ENCODE results near the gene C15orf40. TPM values are rescaled to one million over a fixed set of nuclear protein-coding genes. Genes with fewer than 3 reads are reported as not detected.

Gene C15orf40
- total RNA-seq, 1 experiment from 2014 or later, result 27.5 TPM

DNA sequence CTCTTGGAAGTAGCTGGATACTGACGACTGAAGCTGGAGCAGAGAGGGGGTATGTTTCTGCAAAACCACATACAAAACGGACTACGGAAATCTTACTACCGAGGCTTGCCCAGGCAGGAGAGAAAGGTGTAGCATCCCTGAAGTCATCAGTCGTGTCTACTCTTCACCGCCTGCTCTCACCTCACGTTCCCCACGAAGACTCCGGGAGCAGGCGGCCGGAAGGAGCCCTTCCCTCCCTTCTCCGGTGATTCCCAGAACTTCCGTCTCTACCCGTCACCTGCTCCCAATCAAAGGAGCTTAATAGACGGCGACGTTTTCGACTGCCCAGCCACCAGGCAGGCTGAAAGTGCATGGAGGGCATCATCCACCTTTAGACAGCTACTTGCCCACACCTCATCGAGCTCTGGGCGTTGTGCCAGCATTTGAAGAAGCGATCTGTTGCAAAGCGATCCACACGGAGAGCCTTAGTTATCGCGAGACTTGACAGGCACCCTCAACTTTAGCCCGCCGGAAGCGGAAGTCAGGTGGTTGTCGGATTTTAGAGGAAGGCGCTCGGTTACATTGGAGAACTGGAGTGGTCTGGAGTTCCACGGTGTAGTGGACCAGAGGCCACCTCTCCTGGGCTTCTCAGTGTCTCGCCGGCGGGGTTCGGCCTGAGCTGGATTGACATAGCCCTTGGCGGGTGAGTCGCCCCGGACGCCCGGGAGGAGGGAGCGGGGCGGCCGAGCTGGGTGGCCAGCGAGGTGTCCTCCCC is 25.6 kb downstream of the C15orf40 start, which contains the start of gene RAMAC (continued):
- TF ChIP-seq FOXP1 (CRISPR knock-in tag; IDR thresholded peaks at IDR 0.05; ENCODE audit: borderline replicate concordance) (peak; percentile 95), ATF6 (CRISPR knock-in tag; IDR thresholded peaks at IDR 0.05) (no peak), ZBTB43 (CRISPR knock-in tag; IDR thresholded peaks at IDR 0.05) (peak; percentile 92), RORB (CRISPR knock-in tag; IDR thresholded peaks at IDR 0.05) (no peak), KAT7 (CRISPR knock-in tag; IDR thresholded peaks at IDR 0.05; ENCODE audit: borderline replicate concordance) (no peak), HMGA2 (CRISPR knock-in tag; IDR thresholded peaks at IDR 0.05) (no peak), CREM (CRISPR knock-in tag; IDR thresholded peaks at IDR 0.05) (peak; percentile 78), E2F1 (CRISPR knock-in tag; IDR thresholded peaks at IDR 0.05) (peak; percentile 70; the same call in 1 of the 2 replicates), FOXK1 (CRISPR knock-in tag; IDR thresholded peaks at IDR 0.05) (peak; percentile 76), NFATC4 (CRISPR knock-in tag; IDR thresholded peaks at IDR 0.05) (no peak), CDX4 (CRISPR knock-in tag; IDR thresholded peaks at IDR 0.05; ENCODE audit: borderline replicate concordance) (no peak), TEAD1 (CRISPR knock-in tag; IDR thresholded peaks at IDR 0.05) (no peak; the same call in 1 of the 2 replicates), NR1H2 (CRISPR knock-in tag; IDR thresholded peaks at IDR 0.05) (peak; percentile 87), GABPB1 (CRISPR knock-in tag; IDR thresholded peaks at IDR 0.05) (peak; percentile 35)
- TF ChIP-seq, protein P1, sequence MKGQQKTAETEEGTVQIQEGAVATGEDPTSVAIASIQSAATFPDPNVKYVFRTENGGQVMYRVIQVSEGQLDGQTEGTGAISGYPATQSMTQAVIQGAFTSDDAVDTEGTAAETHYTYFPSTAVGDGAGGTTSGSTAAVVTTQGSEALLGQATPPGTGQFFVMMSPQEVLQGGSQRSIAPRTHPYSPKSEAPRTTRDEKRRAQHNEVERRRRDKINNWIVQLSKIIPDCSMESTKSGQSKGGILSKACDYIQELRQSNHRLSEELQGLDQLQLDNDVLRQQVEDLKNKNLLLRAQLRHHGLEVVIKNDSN (CRISPR knock-in tag; IDR thresholded peaks at IDR 0.05), result peak; percentile 83
- TF ChIP-seq, protein P2, sequence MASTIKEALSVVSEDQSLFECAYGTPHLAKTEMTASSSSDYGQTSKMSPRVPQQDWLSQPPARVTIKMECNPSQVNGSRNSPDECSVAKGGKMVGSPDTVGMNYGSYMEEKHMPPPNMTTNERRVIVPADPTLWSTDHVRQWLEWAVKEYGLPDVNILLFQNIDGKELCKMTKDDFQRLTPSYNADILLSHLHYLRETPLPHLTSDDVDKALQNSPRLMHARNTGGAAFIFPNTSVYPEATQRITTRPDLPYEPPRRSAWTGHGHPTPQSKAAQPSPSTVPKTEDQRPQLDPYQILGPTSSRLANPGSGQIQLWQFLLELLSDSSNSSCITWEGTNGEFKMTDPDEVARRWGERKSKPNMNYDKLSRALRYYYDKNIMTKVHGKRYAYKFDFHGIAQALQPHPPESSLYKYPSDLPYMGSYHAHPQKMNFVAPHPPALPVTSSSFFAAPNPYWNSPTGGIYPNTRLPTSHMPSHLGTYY (CRISPR knock-in tag; IDR thresholded peaks at IDR 0.05), result no peak
- TF ChIP-seq, protein P3, sequence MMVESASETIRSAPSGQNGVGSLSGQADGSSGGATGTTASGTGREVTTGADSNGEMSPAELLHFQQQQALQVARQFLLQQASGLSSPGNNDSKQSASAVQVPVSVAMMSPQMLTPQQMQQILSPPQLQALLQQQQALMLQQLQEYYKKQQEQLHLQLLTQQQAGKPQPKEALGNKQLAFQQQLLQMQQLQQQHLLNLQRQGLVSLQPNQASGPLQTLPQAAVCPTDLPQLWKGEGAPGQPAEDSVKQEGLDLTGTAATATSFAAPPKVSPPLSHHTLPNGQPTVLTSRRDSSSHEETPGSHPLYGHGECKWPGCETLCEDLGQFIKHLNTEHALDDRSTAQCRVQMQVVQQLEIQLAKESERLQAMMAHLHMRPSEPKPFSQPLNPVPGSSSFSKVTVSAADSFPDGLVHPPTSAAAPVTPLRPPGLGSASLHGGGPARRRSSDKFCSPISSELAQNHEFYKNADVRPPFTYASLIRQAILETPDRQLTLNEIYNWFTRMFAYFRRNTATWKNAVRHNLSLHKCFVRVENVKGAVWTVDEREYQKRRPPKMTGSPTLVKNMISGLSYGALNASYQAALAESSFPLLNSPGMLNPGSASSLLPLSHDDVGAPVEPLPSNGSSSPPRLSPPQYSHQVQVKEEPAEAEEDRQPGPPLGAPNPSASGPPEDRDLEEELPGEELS (CRISPR knock-in tag; IDR thresholded peaks at IDR 0.05), result peak; percentile 76; the same call in 1 of the 2 replicates

All from WTC11 (cell line).